HepG2 (cell line): ENCODE results near the gene TMEM79. TPM values are rescaled to one million over a fixed set of nuclear protein-coding genes. Genes with fewer than 3 reads are reported as not detected.

Experiments used
- ATAC-seq: fragments of 200-7000 bp; cut with Tn5 transposase; 3 replicates; pipeline ENCODE4 v1.9.1; 2020; ENCODE audit warnings: mild to moderate bottlenecking, moderate library complexity
- BruUV-seq: library from RNA; stranded (reverse); fragments of 400-500 nt; replicated peaks from 2 replicates; lab custom pipeline; 2021; lab: Mats Ljungman, UMichigan
- CTCF ChIA-PET: fragments of 300-600 bp; formaldehyde crosslinking; extraction: SDS; loops from one replicate; lab custom pipeline; 2021; ENCODE audit warnings: low total read pairs, inconsistent platforms, low intra/inter-chr PET ratio; lab: Yijun Ruan, JAX
- POLR2A ChIA-PET: fragments of 350-600 bp; sonication (Branson Sonifier 250); formaldehyde crosslinking; loops from one replicate; lab custom pipeline; 2020; ENCODE audit warnings: antibody characterized with exemption, inconsistent platforms; lab: Yijun Ruan, JAX
- DNase-seq: peaks from one replicate; pipeline ENCODE4 v3.0.0-alpha.2; 2015; ENCODE audit warnings: low spot score
- FAIRE-seq: peaks from 3 replicates; lab custom pipeline; 2011; peaks lifted over from hg19 to GRCh38; lab: Jason Lieb, UNC
- H2AFZ ChIP-seq: one replicate; pipeline ENCODE4 v1.6.1; 2011; ENCODE audit warnings: low read length, inconsistent platforms
- H3K27ac ChIP-seq: fragments of 300-600 bp; 3 replicates; pipeline ENCODE4 v1.8.0; 2011; ENCODE audit warnings: mixed run types, mild to moderate bottlenecking, mixed read lengths, low read length, inconsistent platforms; ENCODE audit not compliant: insufficient read depth; ENCODE audit errors: extremely low read length
- H3K27me3 ChIP-seq, 2 experiments: fragments of 200-600 bp in 1 of 2; 2 replicates in 1 of 2; 3 replicates in 1 of 2; pipeline versions ENCODE4 v1.6.0 to v1.8.0; 2011; ENCODE audit warnings: low read length in 2 of 2, mild to moderate bottlenecking in 2 of 2, moderate library complexity in 2 of 2, inconsistent platforms in 1 of 2; ENCODE audit not compliant: insufficient read depth in 2 of 2, control insufficient read depth in 1 of 2
- H3K36me3 ChIP-seq, 2 experiments: fragments of 200-600 bp in 1 of 2; replicated peaks in 1 of 2; 2 replicates in 1 of 2; 3 replicates in 1 of 2; pipeline versions ENCODE4 v1.5.1 to v1.8.0; 2011; ENCODE audit warnings: low read length in 2 of 2, inconsistent platforms in 1 of 2; ENCODE audit not compliant: insufficient read depth in 2 of 2, control insufficient read depth in 1 of 2
- H3K4me1 ChIP-seq: 2 replicates; pipeline ENCODE4 v1.5.1; 2012; ENCODE audit warnings: low read length, inconsistent platforms; ENCODE audit not compliant: insufficient read depth
- H3K4me2 ChIP-seq: 2 replicates; pipeline ENCODE4 v1.6.0; 2011; ENCODE audit warnings: low read depth, low read length, inconsistent platforms
- H3K4me3 ChIP-seq, 3 experiments: fragments of 200-600 bp in 1 of 3; sonication (generic), shearing (Covaris generic) in 1 of 3; replicated peaks in 1 of 3; 2 replicates each; pipeline ENCODE4 v1.5.1; 2011 to 2016; ENCODE audit warnings: low read length in 3 of 3, inconsistent platforms in 2 of 3, low read depth in 2 of 3, mild to moderate bottlenecking in 2 of 3, control low read depth in 1 of 3, mixed read lengths in 1 of 3; ENCODE audit not compliant: insufficient read depth in 1 of 3
- H3K79me2 ChIP-seq: one replicate; pipeline ENCODE4 v1.6.1; 2011; ENCODE audit warnings: low read length, inconsistent platforms; ENCODE audit not compliant: insufficient read depth
- H3K9ac ChIP-seq: 2 replicates; pipeline ENCODE4 v1.6.0; 2011; ENCODE audit warnings: mild to moderate bottlenecking, low read depth, low read length, inconsistent platforms; ENCODE audit not compliant: insufficient read depth
- H3K9me3 ChIP-seq: 2 replicates; pipeline ENCODE4 v1.5.1; 2012; ENCODE audit warnings: mild to moderate bottlenecking, low read length
- H4K20me1 ChIP-seq: 2 replicates; pipeline ENCODE4 v1.6.0; 2011; ENCODE audit warnings: inconsistent platforms, mild to moderate bottlenecking, low read length, moderate library complexity; ENCODE audit not compliant: insufficient read depth
- ARID5B ChIP-seq: IDR thresholded peaks from 2 replicates; pipeline ENCODE4 v1.4.0; 2020; ENCODE audit warnings: mild to moderate bottlenecking, missing genetic modification reagents
- HNF4A ChIP-seq: sonication (generic); formaldehyde crosslinking; IDR thresholded peaks from 2 replicates; pipeline ENCODE4 v1.4.0; 2020; ENCODE audit warnings: missing genetic modification reagents
- HOXA9 ChIP-seq: sonication (generic); formaldehyde crosslinking; IDR thresholded peaks from 2 replicates; pipeline ENCODE4 v1.8.1; 2022; ENCODE audit warnings: missing genetic modification reagents, mild to moderate bottlenecking, moderate library complexity, borderline replicate concordance
- KDM2A ChIP-seq: sonication (generic); formaldehyde crosslinking; IDR thresholded peaks from 2 replicates; pipeline ENCODE4 v1.4.0; 2020; ENCODE audit warnings: low read depth, missing genetic modification reagents, borderline replicate concordance
- NCOA5 ChIP-seq: sonication (generic); formaldehyde crosslinking; IDR thresholded peaks from 2 replicates; pipeline ENCODE4 v1.4.0; 2020; ENCODE audit warnings: missing genetic modification reagents
- NONO ChIP-seq, 2 experiments: fragments of 450-650 bp in 1 of 2; sonication (generic) in 1 of 2; formaldehyde crosslinking in 1 of 2; IDR thresholded peaks in 1 of 2; conservative IDR thresholded peaks in 1 of 2; 2 replicates each; pipeline versions ENCODE4 v1.6.1 to v1.8.0; 2017 to 2022; ENCODE audit warnings: mild to moderate bottlenecking in 1 of 2, missing genetic modification reagents in 1 of 2, moderate library complexity in 1 of 2
- YEATS4 ChIP-seq: sonication (generic); formaldehyde crosslinking; IDR thresholded peaks from 2 replicates; pipeline ENCODE4 v1.4.0; 2020; ENCODE audit warnings: missing genetic modification reagents, borderline replicate concordance
- ZNF280B ChIP-seq: sonication (generic); formaldehyde crosslinking; IDR thresholded peaks from 2 replicates; pipeline ENCODE4 v1.5.0; 2020; ENCODE audit warnings: missing genetic modification reagents, mild to moderate bottlenecking, borderline replicate concordance
- ZNF556 ChIP-seq: sonication (generic); formaldehyde crosslinking; IDR thresholded peaks from 2 replicates; pipeline ENCODE4 v1.4.0; 2020; ENCODE audit warnings: mild to moderate bottlenecking, missing genetic modification reagents, borderline replicate concordance
- ZNF678 ChIP-seq: sonication (generic); formaldehyde crosslinking; IDR thresholded peaks from 2 replicates; pipeline ENCODE4 v1.4.0; 2020; ENCODE audit warnings: mild to moderate bottlenecking, missing genetic modification reagents
- ZNF704 ChIP-seq: sonication (generic); formaldehyde crosslinking; IDR thresholded peaks from 2 replicates; pipeline ENCODE4 v1.8.1; 2023; ENCODE audit warnings: mild to moderate bottlenecking, inconsistent platforms, moderate library complexity, missing genetic modification reagents, borderline replicate concordance
- ZNF800 ChIP-seq: sonication (generic); formaldehyde crosslinking; IDR thresholded peaks from 2 replicates; pipeline ENCODE4 v1.4.0; 2020; ENCODE audit warnings: missing genetic modification reagents
- WGBS: methylation state at CpG from one replicate; pipeline ENCODE4 v1.1.6; 2017; ENCODE audit warnings: low lambda C conversion rate; 5-methylcytosine and 5-hydroxymethylcytosine counted together
- in situ Hi-C: cut with HindIII; loops from 2 replicates; pipeline ENCODE4 v1.10.0; 2017; ENCODE audit warnings: low pct_unique_long_range_greater_than_20kb; ENCODE audit not compliant: extremely low pct_ligation_motif_present
- intact Hi-C: fragments of 100-400 bp; cut with micrococcal nuclease; formaldehyde crosslinking; loops from one replicate; pipeline ENCODE4 v1.10.0; 2022; ENCODE audit not compliant: unreplicated experiment
- polyA plus RNA-seq, 8 experiments: library from polyadenylated mRNA; depleted of rRNA in 3 of 8; stranded (reverse) in 7 of 8; unstranded in 1 of 8; fragments of >200 nt; fragmentation: Illumina TruSeq in 4 of 8; extraction: Trizol in 4 of 8; gene quantifications; 2 replicates each; pipeline versions ENCODE4 v1.2.1 to v1.2.3, GENCODE V29; 2011 to 2016; ENCODE audit warnings: low read depth in 4 of 8, missing spikeins in 1 of 8, mixed read lengths in 1 of 8; ENCODE audit not compliant: insufficient read depth in 1 of 8
- total RNA-seq, 5 experiments: library from RNA; depleted of rRNA; stranded (reverse); fragments of >200 nt; fragmentation: Illumina TruSeq; extraction: Trizol; gene quantifications; 2 replicates each; pipeline ENCODE4 v1.2.3, GENCODE V29; 2016; ENCODE audit warnings: low read depth in 1 of 5

Gene TMEM79
- total and polyA plus RNA-seq, 2 of the 13 experiments (the other 11 are each of a cell fraction or from before 2014, with no cell fraction given) = 1.2 to 1.9 TPM

GRCh38 chr1:156295391-156295947 lies 11.3 kb downstream of the TMEM79 start, which contains the start of gene GLMP:
GLMP (minus strand) TSS chr1:156295679; CDS start chr1:156295645, 34 bp downstream.
- CTCF ChIA-PET = no interaction called here
- FAIRE-seq = peak; percentile 71
- whole genome bisulfite sequencing = under 1% methylated on average over 15 of the region's 17 CpGs
- TF ChIP-seq ZNF800 (CRISPR knock-in tag) = 0 out of 2 replicates have a peak, but pooled peaks have one; percentile 26
- TF ChIP-seq ZNF678 (CRISPR knock-in tag) = no peak
- TF ChIP-seq KDM2A (CRISPR knock-in tag) = peak; percentile 82; the same call in 1 of the 2 replicates
- TF ChIP-seq NCOA5 (CRISPR knock-in tag) = no peak
- TF ChIP-seq YEATS4 (CRISPR knock-in tag) = peak; percentile 62; the same call in 1 of the 2 replicates
- 0 out of 2 replicates have a peak, but pooled peaks have one; percentile 3 for TF ChIP-seq HNF4A (CRISPR knock-in tag)
- 0 out of 2 replicates have a peak, but pooled peaks have one; percentile 10 for TF ChIP-seq ARID5B (CRISPR knock-in tag)
- TF ChIP-seq ZNF280B (CRISPR knock-in tag) = 0 out of 2 replicates have a peak, but pooled peaks have one; percentile 28
- TF ChIP-seq ZNF556 (CRISPR knock-in tag) = peak; percentile 52; the same call in 1 of the 2 replicates
- peak; percentile 39; the same call in 1 of the 2 replicates for TF ChIP-seq ZNF704 (CRISPR knock-in tag)
- TF ChIP-seq HOXA9 (CRISPR knock-in tag) = no peak
- TF ChIP-seq NONO (IDR thresholded peaks at IDR 0.05) = no peak
- TF ChIP-seq NONO (CRISPR knock-in tag; conservative IDR thresholded peaks at IDR 0.05) = no peak

More at GRCh38 chr1:156295391-156295947, 11.3 kb downstream of the TMEM79 start, which contains the start of gene GLMP:
- Histone ChIP-seq H3K9ac (peak within 1 kb of the TSS; percentile 80), H3K4me2 (peak within 1 kb of the TSS; percentile 77), H4K20me1 (no peaks in the 10 kb centered on the region), H3K27me3 (no peaks in the 10 kb centered on the region), H3K79me2 (peaks cover 8% of the 10 kb centered on the region), H3K4me3 (peak within 1 kb of the TSS; percentile 73 to 91 (median 76)), H3K4me1 (peaks cover 44% of the 10 kb centered on the region), H3K9me3 (no peaks in the 10 kb centered on the region), H2AFZ (peak within 1 kb of the TSS; percentile 98), H3K36me3 (peaks cover 0 to 4% of the 10 kb centered on the region in 2 experiments; a peak in 2 of 5 replicates), H3K27ac (peak within 1 kb of the TSS; percentile 60)
- BruUV-seq = no TSS peak
- DNase-seq = peak; percentile 52
- intact Hi-C loops (loop anchor here (5.0 kb wide), 1 partner anchor 353 kb away; the partner anchor contains the start of gene RXFP4), in situ Hi-C loops (no loop called here)
- POLR2A ChIA-PET = interaction anchor here (1.1 to 9.2 kb wide), 3 partner anchors 12 to 77 kb away, joined by 3 to 115 read pairs (median 7); partner anchors contain the start of genes SMG5 and TMEM79
- peak; percentile 5; the same call in 1 of the 3 replicates for ATAC-seq
